Measurements from ENCODE around the gene HS3ST6. TPM values are rescaled to one million over a fixed set of nuclear protein-coding genes. Genes with fewer than 3 reads are reported as not detected.

The HS3ST6 gene
- total RNA-seq, 2 donors from 2014 or later, result not detected

GRCh38 chr16:1907226-1907860, 10.9 kb downstream of the HS3ST6 start:
- Histone ChIP-seq H3K36me3 (ENCODE audit: control insufficient read depth, insufficient read depth, low read length) (no peaks in the 10 kb centered on the region), H3K27ac (ENCODE audit: low read depth, low read length) (no peak overlapping the region), H3K4me3 (ENCODE audit: low read length) (no peak overlapping the region), H3K27me3 (ENCODE audit: control insufficient read depth, insufficient read depth, low read length, poor library complexity, severe bottlenecking) (no peaks in the 10 kb centered on the region), H3K9me3 (ENCODE audit: control insufficient read depth, low read length) (no peaks in the 10 kb centered on the region), H3K4me1 (ENCODE audit: control insufficient read depth, insufficient read depth, low read length) (no peaks in the 10 kb centered on the region), H3K9ac (ENCODE audit: extremely low read depth, low read length, poor library complexity, severe bottlenecking) (no peak overlapping the region)
- Mint-ChIP-seq H3K4me3 (no peak overlapping the region), H3K27me3 (ENCODE audit: insufficient read depth) (peaks cover 4% of the 10 kb centered on the region), H3K36me3 (ENCODE audit: low read depth) (no peaks in the 10 kb centered on the region), H3K4me1 (no peaks in the 10 kb centered on the region), H3K27ac (no peak overlapping the region), H3K9me3 (no peaks in the 10 kb centered on the region)
- TF ChIP-seq CTCF (conservative IDR thresholded peaks at IDR 0.05), result no peak
- no peak for DNase-seq
- 90 to 94% methylated on average over 5 to 17 of the region's 17 CpGs for WGBS, 2 experiments (ENCODE audit: insufficient coverage in 1 of 2, insufficient read length in 1 of 2)

GRCh38 chr16:1906846-1907165, 11.4 kb downstream of the HS3ST6 start:
- DNase-seq, result no peak
- H3K9me3 ChIP-seq (ENCODE audit: control insufficient read depth, low read length), result no peaks in the 10 kb centered on the region
- Mint-ChIP-seq H3K27me3 (ENCODE audit: insufficient read depth) (peaks cover 4% of the 10 kb centered on the region), H3K4me3 (no peak overlapping the region), H3K27ac (no peak overlapping the region), H3K9me3 (no peaks in the 10 kb centered on the region), H3K36me3 (ENCODE audit: low read depth) (no peaks in the 10 kb centered on the region), H3K4me1 (no peaks in the 10 kb centered on the region)
- no peak overlapping the region for H3K4me3 ChIP-seq (ENCODE audit: low read length)
- TF ChIP-seq CTCF (conservative IDR thresholded peaks at IDR 0.05), result no peak
- no peaks in the 10 kb centered on the region for H3K27me3 ChIP-seq (ENCODE audit: control insufficient read depth, insufficient read depth, low read length, poor library complexity, severe bottlenecking)
- H3K4me1 ChIP-seq (ENCODE audit: control insufficient read depth, insufficient read depth, low read length), result no peaks in the 10 kb centered on the region
- no peaks in the 10 kb centered on the region for H3K36me3 ChIP-seq (ENCODE audit: control insufficient read depth, insufficient read depth, low read length)
- WGBS, 2 experiments (ENCODE audit: insufficient coverage in 1 of 2, insufficient read length in 1 of 2), result 80 to 85% methylated on average over 4 to 5 of the region's 5 CpGs
- H3K9ac ChIP-seq (ENCODE audit: extremely low read depth, low read length, poor library complexity, severe bottlenecking), result no peak overlapping the region
- no peak overlapping the region for H3K27ac ChIP-seq (ENCODE audit: low read depth, low read length)

- Histone ChIP-seq H3K4me1 (ENCODE audit: control insufficient read depth, insufficient read depth, low read length) (no peaks in the 10 kb centered on the region), H3K4me3 (ENCODE audit: low read length) (no peak overlapping the region), H3K27me3 (ENCODE audit: control insufficient read depth, insufficient read depth, low read length, poor library complexity, severe bottlenecking) (no peaks in the 10 kb centered on the region), H3K9ac (ENCODE audit: extremely low read depth, low read length, poor library complexity, severe bottlenecking) (no peak overlapping the region), H3K9me3 (ENCODE audit: control insufficient read depth, low read length) (no peaks in the 10 kb centered on the region), H3K27ac (ENCODE audit: low read depth, low read length) (no peak overlapping the region), H3K36me3 (ENCODE audit: control insufficient read depth, insufficient read depth, low read length) (no peaks in the 10 kb centered on the region)
- no peaks in the 10 kb centered on the region for H3K9me3 Mint-ChIP-seq
- DNase-seq, result no peak
- WGBS, 2 experiments (ENCODE audit: insufficient coverage in 1 of 2, insufficient read length in 1 of 2), result 84 to 85% methylated on average over 19 to 31 of the region's 31 CpGs
- peaks cover 4% of the 10 kb centered on the region for H3K27me3 Mint-ChIP-seq (ENCODE audit: insufficient read depth)
- no peaks in the 10 kb centered on the region for H3K36me3 Mint-ChIP-seq (ENCODE audit: low read depth)
- no peak overlapping the region for H3K4me3 Mint-ChIP-seq
- no peak overlapping the region for H3K27ac Mint-ChIP-seq
- no peak for TF ChIP-seq CTCF (conservative IDR thresholded peaks at IDR 0.05)
- H3K4me1 Mint-ChIP-seq, result no peaks in the 10 kb centered on the region
Observed at GRCh38 chr16:1906055-1906845, 12.0 kb downstream of the HS3ST6 start.

Data from endodermal cell (in vitro differentiated cells).